Fibroblast of the aortic adventitia (primary cell): ENCODE results near the gene RNF220. TPM values are rescaled to one million over a fixed set of nuclear protein-coding genes. Genes with fewer than 3 reads are reported as not detected.

Experiments used
- DNase-seq: peaks from one replicate; pipeline ENCODE4 v3.0.0-alpha.2; 2010; ENCODE audit warnings: low read depth
- H3K4me3 ChIP-seq: 2 replicates; pipeline ENCODE4 v1.5.1; 2011; ENCODE audit warnings: low read depth, mild to moderate bottlenecking, control low read depth, low read length, moderate library complexity
- CTCF ChIP-seq: IDR thresholded peaks from 2 replicates; pipeline ENCODE4 v1.5.1; 2011; ENCODE audit warnings: mild to moderate bottlenecking, low read length, control low read depth, inconsistent platforms; ENCODE audit not compliant: insufficient read depth
- total RNA-seq: library from RNA; depleted of rRNA; stranded (reverse); fragments of >200 nt; gene quantifications from 2 replicates; pipeline ENCODE4 v1.2.3, GENCODE V29; 2012; ENCODE audit warnings: low replicate concordance

RNF220 gene
- total RNA-seq, 1 donor, result 51.2 TPM

DNA sequence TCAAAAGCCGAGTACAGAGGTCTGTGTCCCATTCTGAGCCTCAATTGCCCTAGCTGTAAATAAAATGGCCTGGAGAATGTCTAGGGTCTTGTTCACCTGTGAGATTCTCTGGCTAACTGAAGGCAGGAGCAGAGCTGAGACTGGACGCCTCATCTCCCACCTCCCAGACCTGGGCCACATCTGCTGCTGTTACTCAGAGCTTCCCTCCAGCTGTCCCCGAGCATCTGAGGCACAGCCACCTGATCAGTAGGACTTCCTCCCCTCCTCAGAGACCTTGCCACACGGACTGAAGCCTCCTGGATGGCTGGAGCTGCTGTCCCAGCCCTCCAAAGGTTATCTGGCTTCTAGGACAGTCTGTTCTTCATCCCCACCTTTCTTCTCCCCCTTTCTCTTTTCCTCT is 206.8 kb downstream of the RNF220 start:
- no peak for DNase-seq
- TF ChIP-seq CTCF, result no peak
- H3K4me3 ChIP-seq, result no peak overlapping the region

GRCh38 chr1:44613941-44614340 is 208.9 kb downstream of the RNF220 start:
- TF ChIP-seq CTCF, result no peak
- no peak overlapping the region for H3K4me3 ChIP-seq
- no peak for DNase-seq

GRCh38 chr1:44616284-44616990 is 211.4 kb downstream of the RNF220 start:
- peak overlapping the region; percentile 49 for H3K4me3 ChIP-seq
- TF ChIP-seq CTCF, result no peak
- no peak for DNase-seq

DNA sequence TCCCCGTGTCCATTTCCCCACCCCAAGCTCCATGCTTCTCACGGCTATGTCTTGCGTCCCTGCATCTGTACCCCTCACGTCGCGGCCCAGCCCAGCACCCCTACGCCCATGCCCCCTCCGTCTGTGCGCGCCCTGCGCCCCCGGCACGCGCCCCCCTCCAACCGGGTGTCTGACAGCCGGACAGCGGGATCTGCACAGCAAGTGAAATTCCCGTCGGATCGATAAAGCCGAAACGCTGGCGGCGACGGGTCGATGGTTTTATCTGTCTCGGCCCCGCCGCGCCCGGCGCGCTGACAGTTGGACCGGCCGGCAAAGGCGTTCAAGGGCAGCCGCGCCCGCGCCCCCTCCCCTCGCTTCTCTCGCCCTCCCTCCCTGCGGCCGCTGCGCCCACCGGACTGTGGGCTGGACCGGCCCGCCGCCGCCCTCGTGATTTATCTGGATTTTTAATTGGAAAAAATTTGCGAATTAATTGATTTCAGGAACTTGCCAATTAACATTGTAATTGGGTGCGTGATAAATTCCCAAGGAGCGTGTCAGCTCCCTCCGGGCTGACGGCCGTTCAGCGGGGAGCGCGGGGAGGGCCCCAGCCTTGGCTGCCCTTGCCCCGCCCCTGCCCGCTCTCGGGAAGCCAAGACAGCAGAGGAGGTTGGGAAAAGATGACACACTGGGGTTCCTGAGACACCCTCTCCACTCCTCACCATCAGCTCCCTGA is 212.1 kb downstream of the RNF220 start:
- no peak for TF ChIP-seq CTCF
- H3K4me3 ChIP-seq, result peak overlapping the region; percentile 49
- DNase-seq, result no peak

DNA sequence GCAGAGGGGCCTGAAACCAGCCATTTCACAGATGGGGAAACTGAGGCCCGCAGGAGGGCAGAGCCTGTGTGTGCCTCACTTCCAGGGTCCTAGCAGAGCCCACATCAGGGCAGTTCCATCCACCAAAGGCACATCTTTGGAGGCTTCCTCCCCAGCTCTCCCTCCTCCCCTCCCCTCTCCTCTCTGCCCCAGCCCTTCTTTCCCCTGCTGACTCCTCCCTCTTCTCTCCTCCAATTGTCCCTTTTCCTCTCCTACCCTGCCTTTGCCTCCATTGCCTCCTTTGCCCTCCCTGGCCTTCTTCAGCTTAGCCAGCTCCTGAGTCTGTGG is 212.6 kb downstream of the RNF220 start:
- H3K4me3 ChIP-seq, result no peak overlapping the region
- DNase-seq, result no peak
- TF ChIP-seq CTCF, result no peak

- H3K4me3 ChIP-seq, result no peak overlapping the region
- no peak for TF ChIP-seq CTCF
- DNase-seq, result peak; percentile 65
Observed at GRCh38 chr1:44619261-44619900, 214.3 kb downstream of the RNF220 start.
